ENCODE results near the gene STIL. TPM values are rescaled to one million over a fixed set of nuclear protein-coding genes. Genes with fewer than 3 reads are reported as not detected.

STIL gene
- polyA plus RNA-seq, 2 of the 4 experiments (the other 2 are of a cell fraction): 10.1 to 21.7 TPM

- TF ChIP-seq CEBPB (IDR thresholded peaks at IDR 0.05) (no peak), HOXB13 (CRISPR knock-in tag; IDR thresholded peaks at IDR 0.05; ENCODE audit: low read depth) (no peak), RFX5 (IDR thresholded peaks at IDR 0.05) (no peak), PBX3 (IDR thresholded peaks at IDR 0.05) (no peak), EP300 (IDR thresholded peaks at IDR 0.05) (no peak), CHD2 (IDR thresholded peaks at IDR 0.05; ENCODE audit: low read length, partially characterized antibody) (no peak), HES2 (IDR thresholded peaks at IDR 0.05) (no peak), NPAS2 (CRISPR knock-in tag; IDR thresholded peaks at IDR 0.05; ENCODE audit: borderline replicate concordance) (no peak)
- TF ChIP-seq, protein P1, sequence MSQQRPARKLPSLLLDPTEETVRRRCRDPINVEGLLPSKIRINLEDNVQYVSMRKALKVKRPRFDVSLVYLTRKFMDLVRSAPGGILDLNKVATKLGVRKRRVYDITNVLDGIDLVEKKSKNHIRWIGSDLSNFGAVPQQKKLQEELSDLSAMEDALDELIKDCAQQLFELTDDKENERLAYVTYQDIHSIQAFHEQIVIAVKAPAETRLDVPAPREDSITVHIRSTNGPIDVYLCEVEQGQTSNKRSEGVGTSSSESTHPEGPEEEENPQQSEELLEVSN (IDR thresholded peaks at IDR 0.05; ENCODE audit: borderline replicate concordance, low read depth): no peak
- no peak for DNase-seq (ENCODE audit: low read depth in 1 of 2, low spot score in 1 of 2)
- no peak for FAIRE-seq
- Histone ChIP-seq H3K4me2 (no peak overlapping the region), H3K4me3 (no peak overlapping the region), H3K27ac (no peak overlapping the region), H3K9me3 (no peaks in the 10 kb centered on the region), H3K4me1 (no peaks in the 10 kb centered on the region)
- ATAC-seq: no peak
- ChIA-PET POLR2A (no interaction called here), CTCF (interaction anchor here (1.0 to 3.3 kb wide), 4 partner anchors 19 to 49 kb away, joined by 3 to 14 read pairs (median 4); no protein-coding TSS in a partner anchor)
- WGBS (ENCODE audit: missing lambda C conversion rate): 72% methylated on average over 10 of the region's 11 CpGs
Observed at GRCh38 chr1:47213230-47213963, 100.5 kb downstream of the STIL start.

DNA sequence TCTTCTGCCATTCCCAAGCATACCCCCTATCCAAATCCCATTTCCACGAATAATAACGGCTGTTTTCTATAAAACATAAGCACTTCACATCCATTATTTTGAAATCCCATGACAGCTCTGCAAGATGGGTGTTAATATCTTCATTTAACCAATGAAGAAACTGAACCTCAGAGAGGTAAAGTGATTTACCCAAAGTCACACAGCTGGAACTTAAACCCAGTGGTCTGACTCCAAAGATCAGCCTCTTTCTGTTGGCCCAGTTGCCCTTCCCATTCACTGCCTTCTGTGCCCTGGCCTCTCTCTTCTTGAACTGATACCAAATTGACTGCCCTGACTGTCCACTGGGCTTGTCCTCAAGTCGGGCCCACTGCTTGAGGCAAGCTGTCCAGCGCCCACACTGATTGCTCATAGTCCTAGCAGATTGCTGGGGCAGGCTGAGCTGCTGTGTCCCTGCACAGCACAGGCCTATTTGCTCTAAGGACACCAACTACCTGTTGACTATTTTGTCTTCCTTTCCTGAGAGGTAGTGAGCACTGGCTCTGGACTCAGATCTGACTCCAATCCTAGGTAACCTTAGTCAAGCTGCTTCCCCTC is 101.2 kb downstream of the STIL start:
- Histone ChIP-seq H3K4me1 (no peaks in the 10 kb centered on the region), H3K4me2 (no peak overlapping the region), H3K4me3 (no peak overlapping the region), H3K27ac (no peak overlapping the region), H3K9me3 (no peaks in the 10 kb centered on the region)
- DNase-seq (ENCODE audit: low read depth in 1 of 2, low spot score in 1 of 2) (no peak), ATAC-seq (no peak), FAIRE-seq (no peak)
- CTCF ChIA-PET: interaction anchor here (1.2 to 3.3 kb wide), 3 partner anchors 18 to 34 kb away, joined by 3 to 14 read pairs (median 4); no protein-coding TSS in a partner anchor
- POLR2A ChIA-PET: no interaction called here
- WGBS (ENCODE audit: missing lambda C conversion rate): 44% methylated on average over 4 of the region's 4 CpGs
- TF ChIP-seq CEBPB (IDR thresholded peaks at IDR 0.05): no peak
- TF ChIP-seq MYC (IDR thresholded peaks at IDR 0.05; ENCODE audit: borderline replicate concordance, low read length): no peak
- no peak for TF ChIP-seq ZSCAN20 (CRISPR knock-in tag; IDR thresholded peaks at IDR 0.05)
- no peak for TF ChIP-seq RARB (CRISPR knock-in tag; IDR thresholded peaks at IDR 0.05)

- no peak for ATAC-seq
- FAIRE-seq: no peak
- CTCF ChIA-PET: interaction anchor here (0.8 to 3.3 kb wide), 5 partner anchors 9 to 51 kb away, joined by 3 to 14 read pairs (median 3); no protein-coding TSS in a partner anchor
- Histone ChIP-seq H3K4me3 (no peak overlapping the region), H3K4me2 (no peak overlapping the region), H3K9me3 (no peaks in the 10 kb centered on the region), H3K4me1 (no peaks in the 10 kb centered on the region), H3K27ac (no peak overlapping the region)
- POLR2A ChIA-PET: no interaction called here
- no peak for TF ChIP-seq NFE2L2 (conservative IDR thresholded peaks at IDR 0.05; ENCODE audit: low read length)
- TF ChIP-seq RAD21 (conservative IDR thresholded peaks at IDR 0.05 in 1 of 2, IDR thresholded peaks at IDR 0.05 in 1 of 2): no peak
- no peak for TF ChIP-seq ZC3H11A (IDR thresholded peaks at IDR 0.05)
- TF ChIP-seq CHD2 (IDR thresholded peaks at IDR 0.05; ENCODE audit: low read length, partially characterized antibody): no peak
- TF ChIP-seq HMGXB4 (CRISPR knock-in tag; IDR thresholded peaks at IDR 0.05; ENCODE audit: borderline replicate concordance): no peak
- TF ChIP-seq TP53 (CRISPR knock-in tag; IDR thresholded peaks at IDR 0.05): no peak
- no peak for TF ChIP-seq BCL3 (IDR thresholded peaks at IDR 0.05)
- no peak for TF ChIP-seq ZSCAN20 (CRISPR knock-in tag; IDR thresholded peaks at IDR 0.05)
- no peak for TF ChIP-seq HOXB5 (CRISPR knock-in tag; IDR thresholded peaks at IDR 0.05)
- TF ChIP-seq, protein P2, sequence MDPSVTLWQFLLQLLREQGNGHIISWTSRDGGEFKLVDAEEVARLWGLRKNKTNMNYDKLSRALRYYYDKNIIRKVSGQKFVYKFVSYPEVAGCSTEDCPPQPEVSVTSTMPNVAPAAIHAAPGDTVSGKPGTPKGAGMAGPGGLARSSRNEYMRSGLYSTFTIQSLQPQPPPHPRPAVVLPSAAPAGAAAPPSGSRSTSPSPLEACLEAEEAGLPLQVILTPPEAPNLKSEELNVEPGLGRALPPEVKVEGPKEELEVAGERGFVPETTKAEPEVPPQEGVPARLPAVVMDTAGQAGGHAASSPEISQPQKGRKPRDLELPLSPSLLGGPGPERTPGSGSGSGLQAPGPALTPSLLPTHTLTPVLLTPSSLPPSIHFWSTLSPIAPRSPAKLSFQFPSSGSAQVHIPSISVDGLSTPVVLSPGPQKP (IDR thresholded peaks at IDR 0.05; ENCODE audit: low read depth, low read length): no peak
- TF ChIP-seq KDM5A (IDR thresholded peaks at IDR 0.05): no peak
- TF ChIP-seq MYC (IDR thresholded peaks at IDR 0.05; ENCODE audit: borderline replicate concordance, low read length): no peak
- TF ChIP-seq JUNB (IDR thresholded peaks at IDR 0.05): no peak
- TF ChIP-seq HOXA7 (CRISPR knock-in tag; IDR thresholded peaks at IDR 0.05): no peak
- TF ChIP-seq MAZ (IDR thresholded peaks at IDR 0.05; ENCODE audit: borderline replicate concordance, low read depth, low read length): no peak
- WGBS (ENCODE audit: missing lambda C conversion rate): 83% methylated on average over 8 of the region's 9 CpGs
- no peak for DNase-seq (ENCODE audit: low read depth in 1 of 2, low spot score in 1 of 2)
Observed at GRCh38 chr1:47211796-47212269, 102.1 kb downstream of the STIL start.

Data from A549 (cell line).